Calu3 (cell line): ENCODE results near the gene EGF. TPM values are rescaled to one million over a fixed set of nuclear protein-coding genes. Genes with fewer than 3 reads are reported as not detected.

ENCODE experiments used
- BruUV-seq: library from RNA; stranded (reverse); fragments of 400-500 nt; replicated peaks from 2 replicates; lab custom pipeline; 2021; lab: Mats Ljungman, UMichigan
- CTCF ChIA-PET: fragments of 300-600 bp; sonication (Branson Sonifier 250); formaldehyde crosslinking; loops from one replicate; lab custom pipeline; 2022; ENCODE audit warnings: antibody characterized with exemption; lab: Charles Lee
- DNase-seq: peaks from one replicate; pipeline ENCODE4 v3.0.0; 2022
- H3K27ac Mint-ChIP-seq: one replicate; pipeline ENCODE4 v1.8.0; 2022; ENCODE audit warnings: mixed read lengths; ENCODE audit not compliant: unreplicated experiment
- H3K27me3 Mint-ChIP-seq: one replicate; pipeline ENCODE4 v1.8.0; 2022; ENCODE audit warnings: mixed read lengths; ENCODE audit not compliant: unreplicated experiment
- H3K36me3 Mint-ChIP-seq: one replicate; pipeline ENCODE4 v1.8.0; 2022; ENCODE audit warnings: mild to moderate bottlenecking, moderate library complexity, mixed read lengths; ENCODE audit not compliant: insufficient read depth, unreplicated experiment
- H3K4me1 Mint-ChIP-seq: one replicate; pipeline ENCODE4 v1.8.0; 2022; ENCODE audit warnings: mild to moderate bottlenecking, low read depth, mixed read lengths; ENCODE audit not compliant: unreplicated experiment
- H3K4me3 Mint-ChIP-seq: one replicate; pipeline ENCODE4 v1.8.0; 2022; ENCODE audit warnings: mild to moderate bottlenecking, low read depth, moderate library complexity, mixed read lengths; ENCODE audit not compliant: unreplicated experiment
- H3K9me3 Mint-ChIP-seq: one replicate; pipeline ENCODE4 v1.8.0; 2022; ENCODE audit warnings: low read depth, mixed read lengths; ENCODE audit not compliant: unreplicated experiment
- intact Hi-C: fragments of 100-400 bp; cut with micrococcal nuclease; formaldehyde crosslinking; loops from one replicate; pipeline ENCODE4 v1.10.0; 2022; ENCODE audit not compliant: unreplicated experiment
- total RNA-seq: library from RNA; stranded (reverse); gene quantifications from 2 replicates; pipeline ENCODE4 v1.2.3, GENCODE V29; 2022
- TF ChIP-seq, protein P1 (sequence below): fragments of 200-600 bp; IDR thresholded peaks from one replicate; pipeline ENCODE4 v1.8.0; 2022; ENCODE audit warnings: antibody characterized with exemption; ENCODE audit not compliant: unreplicated experiment

The EGF gene
- total RNA-seq, 1 experiment from 2014 or later, result 1.4 TPM

DNA sequence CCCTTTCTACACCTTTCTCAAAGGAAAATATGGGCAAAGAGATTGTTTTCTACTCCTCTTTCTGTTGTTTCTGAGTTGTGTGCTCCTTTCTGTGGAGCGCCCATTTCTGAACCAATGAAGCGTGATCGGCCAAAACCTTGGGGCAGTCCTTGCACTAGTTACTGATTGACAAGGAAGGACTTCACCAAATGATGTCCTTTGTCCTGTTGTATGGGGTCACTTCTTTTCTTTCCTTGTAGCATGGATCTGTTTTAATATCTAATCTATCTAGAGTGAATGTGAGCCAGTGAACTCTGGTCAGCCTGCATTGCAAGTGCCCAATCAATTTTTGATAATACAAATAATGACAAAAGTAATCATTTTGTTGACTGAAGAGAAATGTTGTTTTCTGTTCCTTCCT is 94.5 kb downstream of the EGF start:
- no peak for DNase-seq
- no peaks in the 10 kb centered on the region for H3K36me3 Mint-ChIP-seq
- BruUV-seq, result no TSS peak
- no peaks in the 10 kb centered on the region for H3K27me3 Mint-ChIP-seq
- CTCF ChIA-PET, result no interaction called here
- no peak overlapping the region for H3K4me3 Mint-ChIP-seq
- TF ChIP-seq, protein P1, sequence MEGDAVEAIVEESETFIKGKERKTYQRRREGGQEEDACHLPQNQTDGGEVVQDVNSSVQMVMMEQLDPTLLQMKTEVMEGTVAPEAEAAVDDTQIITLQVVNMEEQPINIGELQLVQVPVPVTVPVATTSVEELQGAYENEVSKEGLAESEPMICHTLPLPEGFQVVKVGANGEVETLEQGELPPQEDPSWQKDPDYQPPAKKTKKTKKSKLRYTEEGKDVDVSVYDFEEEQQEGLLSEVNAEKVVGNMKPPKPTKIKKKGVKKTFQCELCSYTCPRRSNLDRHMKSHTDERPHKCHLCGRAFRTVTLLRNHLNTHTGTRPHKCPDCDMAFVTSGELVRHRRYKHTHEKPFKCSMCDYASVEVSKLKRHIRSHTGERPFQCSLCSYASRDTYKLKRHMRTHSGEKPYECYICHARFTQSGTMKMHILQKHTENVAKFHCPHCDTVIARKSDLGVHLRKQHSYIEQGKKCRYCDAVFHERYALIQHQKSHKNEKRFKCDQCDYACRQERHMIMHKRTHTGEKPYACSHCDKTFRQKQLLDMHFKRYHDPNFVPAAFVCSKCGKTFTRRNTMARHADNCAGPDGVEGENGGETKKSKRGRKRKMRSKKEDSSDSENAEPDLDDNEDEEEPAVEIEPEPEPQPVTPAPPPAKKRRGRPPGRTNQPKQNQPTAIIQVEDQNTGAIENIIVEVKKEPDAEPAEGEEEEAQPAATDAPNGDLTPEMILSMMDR, result no peak
- no peak overlapping the region for H3K27ac Mint-ChIP-seq
- H3K4me1 Mint-ChIP-seq, result peaks cover 8% of the 10 kb centered on the region
- intact Hi-C loops, result loop anchor here (10.0 kb wide), 2 partner anchors 188 to 338 kb away; partner anchors contain the start of gene ELOVL6
- no peaks in the 10 kb centered on the region for H3K9me3 Mint-ChIP-seq

DNA sequence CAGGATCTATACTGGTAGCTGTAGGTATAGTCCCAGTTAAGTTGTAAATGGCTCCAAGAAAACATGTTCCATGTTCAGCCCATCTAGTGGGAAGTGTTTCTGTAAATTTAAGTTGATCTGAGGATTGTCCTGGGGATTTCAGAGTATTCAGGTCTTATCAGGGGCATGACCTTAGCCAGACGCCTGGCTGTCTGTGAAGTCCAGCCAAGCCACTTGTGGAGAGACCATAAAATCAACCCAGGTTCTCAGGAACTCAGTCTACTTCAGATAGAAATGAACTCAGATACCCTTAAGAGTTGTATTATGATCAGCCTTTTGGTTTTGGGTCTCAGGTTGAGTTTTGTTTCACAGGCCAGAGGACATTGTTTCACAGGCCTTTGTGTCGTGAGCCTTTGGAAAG is 95.9 kb downstream of the EGF start:
- peaks cover 14% of the 10 kb centered on the region for H3K4me1 Mint-ChIP-seq
- TF ChIP-seq, protein P1, result no peak
- CTCF ChIA-PET, result no interaction called here
- intact Hi-C loops, result loop anchor here (10.0 kb wide), 2 partner anchors 186 to 336 kb away; partner anchors contain the start of gene ELOVL6
- no peak overlapping the region for H3K4me3 Mint-ChIP-seq
- H3K36me3 Mint-ChIP-seq, result no peaks in the 10 kb centered on the region
- no peak for DNase-seq
- no peak overlapping the region for H3K27ac Mint-ChIP-seq
- no TSS peak for BruUV-seq
- no peaks in the 10 kb centered on the region for H3K27me3 Mint-ChIP-seq
- H3K9me3 Mint-ChIP-seq, result no peaks in the 10 kb centered on the region

DNA sequence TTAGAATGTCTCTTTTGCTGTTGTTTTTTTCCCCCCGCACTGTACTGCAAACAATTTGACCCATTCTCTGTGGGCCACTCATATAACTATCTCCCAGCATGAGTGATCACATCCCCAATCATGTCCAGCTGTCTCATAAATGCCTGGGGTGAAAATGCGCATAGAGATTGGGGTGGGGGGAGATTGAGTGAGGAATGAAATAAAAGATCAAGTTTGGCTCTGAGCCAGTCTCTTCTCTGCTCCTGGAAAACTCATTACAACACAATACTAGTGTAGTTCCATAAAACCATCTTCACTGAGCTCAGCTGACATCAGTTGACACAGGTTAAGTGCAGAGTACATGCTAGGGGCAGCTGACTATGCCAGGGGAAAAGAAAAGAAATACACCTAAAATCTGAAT is 96.9 kb downstream of the EGF start:
- Mint-ChIP-seq H3K27ac (no peak overlapping the region), H3K27me3 (no peaks in the 10 kb centered on the region), H3K9me3 (no peaks in the 10 kb centered on the region), H3K4me3 (no peak overlapping the region), H3K36me3 (no peaks in the 10 kb centered on the region), H3K4me1 (peaks cover 16% of the 10 kb centered on the region)
- BruUV-seq, result no TSS peak
- intact Hi-C loops, result loop anchor here (10.0 kb wide), 2 partner anchors 185 to 335 kb away; partner anchors contain the start of gene ELOVL6
- DNase-seq, result no peak
- CTCF ChIA-PET, result interaction anchor here (1.3 kb wide), 1 partner anchor 12 kb away, joined by 3 read pairs; no protein-coding TSS in a partner anchor
- TF ChIP-seq, protein P1, result no peak

DNA sequence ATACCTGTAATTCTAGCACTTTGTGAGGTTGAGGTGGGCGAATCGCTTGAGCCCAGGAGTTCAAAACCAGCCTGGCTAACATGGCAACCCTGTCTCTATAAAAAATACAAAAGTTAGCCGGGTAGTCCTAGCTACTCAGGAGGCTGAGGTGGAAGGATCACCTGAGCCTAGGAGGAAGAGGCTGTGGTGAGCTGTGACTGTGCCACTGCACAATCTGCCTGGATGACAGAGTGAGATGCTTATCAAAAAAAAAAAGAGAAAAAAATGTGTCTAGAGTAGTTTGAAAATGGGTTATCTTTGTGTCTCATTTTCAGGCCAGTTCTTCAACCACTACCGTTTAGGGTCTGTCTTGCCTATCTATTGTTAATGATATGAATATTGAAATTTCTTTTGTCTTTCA is 98.1 kb downstream of the EGF start:
- Mint-ChIP-seq H3K4me3 (no peak overlapping the region), H3K36me3 (no peaks in the 10 kb centered on the region), H3K27me3 (no peaks in the 10 kb centered on the region), H3K4me1 (peaks cover 10% of the 10 kb centered on the region), H3K9me3 (no peaks in the 10 kb centered on the region), H3K27ac (no peak overlapping the region)
- CTCF ChIA-PET, result no interaction called here
- no peak for DNase-seq
- BruUV-seq, result no TSS peak
- TF ChIP-seq, protein P1, result no peak
- intact Hi-C loops, result no loop called here
